Osteoblast (primary cell): ENCODE results near the gene CDK2. TPM values are rescaled to one million over a fixed set of nuclear protein-coding genes. Genes with fewer than 3 reads are reported as not detected.
A peak's percentile ranks its signal among the peaks of the same experiment; 100 is the strongest.
"Not testable (repeated sequence)": the region's sequence is repeated elsewhere in the genome, so short reads cannot be mapped to it uniquely, and the experiment has no call there.

Experiments
- DNase-seq: peaks from one replicate; pipeline ENCODE4 v3.0.0; 2011; ENCODE audit warnings: low spot score, mixed read lengths; ENCODE audit not compliant: insufficient read length; ENCODE audit errors: missing footprints
- H2AFZ ChIP-seq: 2 replicates; pipeline ENCODE4 v1.6.0; 2011; ENCODE audit warnings: mild to moderate bottlenecking, low read length
- H3K27ac ChIP-seq: 2 replicates; pipeline ENCODE4 v1.5.1; 2011; ENCODE audit warnings: mild to moderate bottlenecking, low read depth, low read length, moderate library complexity
- H3K27me3 ChIP-seq: 2 replicates; pipeline ENCODE4 v1.6.0; 2012; ENCODE audit warnings: mild to moderate bottlenecking, control low read depth, inconsistent platforms, low read length, moderate library complexity; ENCODE audit not compliant: insufficient read depth
- H3K36me3 ChIP-seq: 2 replicates; pipeline ENCODE4 v1.5.1; 2011; ENCODE audit warnings: mild to moderate bottlenecking, low read length, control low read depth, moderate library complexity; ENCODE audit not compliant: insufficient read depth
- H3K4me1 ChIP-seq: 2 replicates; pipeline ENCODE4 v1.5.1; 2011; ENCODE audit warnings: mild to moderate bottlenecking, low read length, control low read depth, moderate library complexity; ENCODE audit not compliant: insufficient read depth
- H3K4me2 ChIP-seq: 2 replicates; pipeline ENCODE4 v1.6.0; 2011; ENCODE audit warnings: mild to moderate bottlenecking, low read length; ENCODE audit not compliant: insufficient read depth
- H3K4me3 ChIP-seq: fragments of 200-600 bp; sonication (generic); 3 replicates; pipeline ENCODE4 v1.5.1; 2012; ENCODE audit warnings: mild to moderate bottlenecking, low read length, inconsistent platforms; ENCODE audit not compliant: insufficient read depth
- H3K79me2 ChIP-seq: 2 replicates; pipeline ENCODE4 v1.6.0; 2012; ENCODE audit warnings: mild to moderate bottlenecking, low read length, control low read depth, inconsistent platforms; ENCODE audit not compliant: insufficient read depth
- H3K9me3 ChIP-seq: 2 replicates; pipeline ENCODE4 v1.5.1; 2011; ENCODE audit warnings: low read depth, low read length, control low read depth
- H4K20me1 ChIP-seq: 2 replicates; pipeline ENCODE4 v1.6.0; 2012; ENCODE audit warnings: mild to moderate bottlenecking, low read length, control low read depth; ENCODE audit not compliant: insufficient read depth
- total RNA-seq: library from RNA; depleted of rRNA; stranded (reverse); fragments of >200 nt; gene quantifications from 2 replicates; pipeline ENCODE4 v1.2.3, GENCODE V29; 2012
- TF ChIP-seq, protein P1 (sequence below): IDR thresholded peaks from 2 replicates; pipeline ENCODE4 v1.5.1; 2011; ENCODE audit warnings: mild to moderate bottlenecking, low read depth, low read length, moderate library complexity; ENCODE audit errors: extremely low read depth

CDK2 gene
- 13.0 and 13.4 TPM in 2 replicates for total RNA-seq

DNA sequence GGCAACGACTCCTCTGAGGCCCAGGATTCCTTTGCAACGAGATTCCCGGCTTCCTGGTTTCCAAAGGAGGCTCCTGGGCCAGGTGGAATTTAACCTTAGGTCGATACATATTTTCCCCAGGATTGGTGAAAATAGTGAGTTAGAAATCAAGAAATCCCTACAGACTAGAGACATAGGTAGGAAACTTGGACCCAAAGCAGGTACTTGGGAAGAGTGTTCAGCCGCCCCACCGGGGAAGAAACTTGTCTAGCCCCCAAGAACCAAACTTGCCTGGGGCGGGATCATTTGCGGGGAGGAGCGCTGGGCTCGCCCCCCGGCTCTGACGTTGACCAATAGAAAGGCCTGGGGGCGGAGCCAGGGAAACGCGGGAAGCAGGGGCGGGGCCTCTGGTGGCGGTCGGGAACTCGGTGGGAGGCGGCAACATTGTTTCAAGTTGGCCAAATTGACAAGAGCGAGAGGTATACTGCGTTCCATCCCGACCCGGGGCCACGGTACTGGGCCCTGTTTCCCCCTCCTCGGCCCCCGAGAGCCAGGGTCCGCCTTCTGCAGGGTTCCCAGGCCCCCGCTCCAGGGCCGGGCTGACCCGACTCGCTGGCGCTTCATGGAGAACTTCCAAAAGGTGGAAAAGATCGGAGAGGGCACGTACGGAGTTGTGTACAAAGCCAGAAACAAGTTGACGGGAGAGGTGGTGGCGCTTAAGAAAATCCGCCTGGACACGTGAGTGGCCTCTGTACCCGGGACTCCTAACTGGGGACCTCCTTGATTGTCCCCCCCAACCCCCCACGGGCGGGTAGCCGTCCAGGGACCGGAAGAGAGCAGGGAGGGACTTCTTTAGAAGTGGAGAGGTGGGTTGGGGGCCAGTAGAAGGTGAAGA is at the start of gene CDK2:
TSS of gene CDK2 (plus strand) at position 423 of the 874 bp plus-strand sequence. CDS start at position 602, 179 bp downstream.
- H3K4me1 ChIP-seq: peaks cover 22% of the 10 kb centered on the region
- H3K79me2 ChIP-seq: peaks cover 22% of the 10 kb centered on the region
- H3K9me3 ChIP-seq: no peaks in the 10 kb centered on the region
- H3K27ac ChIP-seq: peak within 1 kb of the TSS; percentile 83
- H3K36me3 ChIP-seq: no peaks in the 10 kb centered on the region
- peak; percentile 97 for DNase-seq
- peak within 1 kb of the TSS; percentile 97 for H3K4me2 ChIP-seq
- TF ChIP-seq, protein P1, sequence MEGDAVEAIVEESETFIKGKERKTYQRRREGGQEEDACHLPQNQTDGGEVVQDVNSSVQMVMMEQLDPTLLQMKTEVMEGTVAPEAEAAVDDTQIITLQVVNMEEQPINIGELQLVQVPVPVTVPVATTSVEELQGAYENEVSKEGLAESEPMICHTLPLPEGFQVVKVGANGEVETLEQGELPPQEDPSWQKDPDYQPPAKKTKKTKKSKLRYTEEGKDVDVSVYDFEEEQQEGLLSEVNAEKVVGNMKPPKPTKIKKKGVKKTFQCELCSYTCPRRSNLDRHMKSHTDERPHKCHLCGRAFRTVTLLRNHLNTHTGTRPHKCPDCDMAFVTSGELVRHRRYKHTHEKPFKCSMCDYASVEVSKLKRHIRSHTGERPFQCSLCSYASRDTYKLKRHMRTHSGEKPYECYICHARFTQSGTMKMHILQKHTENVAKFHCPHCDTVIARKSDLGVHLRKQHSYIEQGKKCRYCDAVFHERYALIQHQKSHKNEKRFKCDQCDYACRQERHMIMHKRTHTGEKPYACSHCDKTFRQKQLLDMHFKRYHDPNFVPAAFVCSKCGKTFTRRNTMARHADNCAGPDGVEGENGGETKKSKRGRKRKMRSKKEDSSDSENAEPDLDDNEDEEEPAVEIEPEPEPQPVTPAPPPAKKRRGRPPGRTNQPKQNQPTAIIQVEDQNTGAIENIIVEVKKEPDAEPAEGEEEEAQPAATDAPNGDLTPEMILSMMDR: no peak
- no peaks in the 10 kb centered on the region for H3K27me3 ChIP-seq
- peak within 1 kb of the TSS; percentile 98 for H3K4me3 ChIP-seq
- H4K20me1 ChIP-seq: no peaks in the 10 kb centered on the region
- H2AFZ ChIP-seq: peak within 1 kb of the TSS; percentile 98

DNA sequence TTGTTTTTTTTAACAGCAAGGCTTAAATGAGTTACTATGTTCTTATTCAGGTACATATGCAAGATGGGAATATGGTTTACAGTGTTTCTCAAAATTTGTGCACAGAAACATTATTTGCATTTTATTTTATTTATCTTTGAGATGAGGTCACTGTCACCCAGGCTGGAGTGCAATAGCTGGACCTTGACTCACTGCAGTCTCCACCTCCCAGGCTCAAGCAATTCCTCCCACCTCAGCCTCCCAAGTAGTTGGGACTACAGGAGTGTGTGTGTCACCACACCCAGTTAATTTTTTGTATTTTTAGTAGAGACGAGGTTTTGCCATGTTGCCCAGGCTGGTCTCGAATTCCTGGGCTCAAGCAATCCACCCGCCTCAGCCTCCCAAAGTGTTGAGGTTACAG is 47.6 kb upstream of the CDK2 start:
- Histone ChIP-seq H3K79me2 (peaks cover 88% of the 10 kb centered on the region), H3K27ac (peak overlapping the region; percentile 15), H3K36me3 (peaks cover 11% of the 10 kb centered on the region), H4K20me1 (peaks cover 16% of the 10 kb centered on the region)
- H3K27me3 ChIP-seq, DNase-seq, H3K4me1 ChIP-seq, H3K9me3 ChIP-seq, H3K4me3 ChIP-seq, H3K4me2 ChIP-seq, H2AFZ ChIP-seq: not testable (repeated sequence)

DNA sequence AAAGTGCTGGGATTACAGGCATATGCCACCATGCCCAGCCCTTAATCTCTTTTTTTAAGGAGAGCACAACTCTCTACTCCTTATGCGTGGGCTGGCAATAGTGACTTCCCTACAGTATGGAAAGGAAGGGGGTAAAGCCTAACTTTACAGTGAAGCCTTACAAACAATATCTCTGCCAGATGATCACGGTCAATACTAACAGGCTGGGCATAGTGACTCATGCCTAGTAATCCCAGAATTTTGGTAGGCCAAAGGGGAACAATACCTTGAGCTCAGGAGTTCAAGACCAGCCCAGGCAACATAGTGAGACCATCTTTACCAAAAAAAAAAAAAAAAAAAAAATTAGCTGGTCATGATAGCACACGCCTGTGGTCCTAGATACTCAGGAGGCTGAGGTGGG is 44.5 kb upstream of the CDK2 start:
- Histone ChIP-seq H4K20me1 (no peaks in the 10 kb centered on the region), H3K4me1 (peaks cover 14% of the 10 kb centered on the region), H3K9me3 (no peaks in the 10 kb centered on the region), H2AFZ (no peak overlapping the region), H3K27me3 (no peaks in the 10 kb centered on the region), H3K79me2 (peaks cover 87% of the 10 kb centered on the region), H3K27ac (no peak overlapping the region), H3K4me2 (no peak overlapping the region), H3K4me3 (no peak overlapping the region), H3K36me3 (peaks cover 17% of the 10 kb centered on the region)
- no peak for DNase-seq
- TF ChIP-seq, protein P1: no peak

DNA sequence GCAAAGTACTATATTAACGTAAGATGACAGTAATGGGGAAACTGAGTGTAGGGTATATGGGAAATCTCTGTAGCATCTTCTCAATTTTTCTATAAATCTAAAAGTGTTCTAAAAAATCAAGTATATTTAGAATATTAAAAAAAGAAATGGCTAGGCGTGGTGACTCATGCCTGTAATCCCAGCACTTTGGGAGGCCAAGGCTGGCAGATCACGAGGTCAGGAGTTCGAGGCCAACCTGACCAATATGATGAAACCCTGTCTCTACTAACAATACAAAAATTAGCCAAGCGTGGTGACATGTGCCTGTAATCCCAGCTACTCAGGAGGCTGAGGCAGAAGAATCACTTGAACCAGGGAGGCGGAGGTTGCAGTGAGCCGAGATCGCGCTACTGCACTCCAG is 43.0 kb upstream of the CDK2 start:
- H3K27ac ChIP-seq, H2AFZ ChIP-seq, H4K20me1 ChIP-seq, H3K27me3 ChIP-seq, H3K4me3 ChIP-seq, H3K4me2 ChIP-seq, DNase-seq, H3K9me3 ChIP-seq: not testable (repeated sequence)
- Histone ChIP-seq H3K79me2 (peaks cover 86% of the 10 kb centered on the region), H3K36me3 (peaks cover 17% of the 10 kb centered on the region), H3K4me1 (peaks cover 14% of the 10 kb centered on the region)

DNA sequence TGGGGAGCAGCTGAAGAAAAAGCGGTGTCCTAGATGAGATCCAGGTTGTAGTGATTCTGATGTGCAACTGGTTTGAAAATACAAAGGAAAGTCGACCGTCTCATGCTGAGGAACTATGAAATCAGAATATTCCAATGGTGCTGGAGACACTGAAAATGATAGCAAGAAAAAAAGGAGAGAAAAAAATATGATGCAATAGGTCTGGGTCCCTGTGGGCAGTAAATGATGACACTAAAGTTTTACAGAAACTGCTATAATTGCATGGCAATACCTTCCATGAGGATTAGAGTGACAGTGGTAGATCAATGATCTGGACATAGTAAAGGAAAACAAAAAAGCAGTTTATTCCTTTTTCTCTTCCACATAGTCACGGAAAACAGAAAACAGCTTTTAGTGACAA is 41.3 kb upstream of the CDK2 start:
- Histone ChIP-seq H3K27ac (no peak overlapping the region), H3K4me2 (peak overlapping the region; percentile 92), H3K27me3 (no peaks in the 10 kb centered on the region), H3K4me1 (peaks cover 14% of the 10 kb centered on the region), H3K79me2 (peaks cover 72% of the 10 kb centered on the region), H4K20me1 (no peaks in the 10 kb centered on the region), H3K4me3 (no peak overlapping the region), H3K9me3 (no peaks in the 10 kb centered on the region), H2AFZ (no peak overlapping the region), H3K36me3 (peaks cover 17% of the 10 kb centered on the region)
- TF ChIP-seq, protein P1: no peak
- no peak for DNase-seq
